Muscle layer of colon (tissue), 2 donors: Measurements from ENCODE around the gene FSTL4.

Experiments used
- H3K27ac ChIP-seq: one replicate; pipeline ENCODE4 v1.7.0; 2013; ENCODE audit warnings: low read depth, mild to moderate bottlenecking, low read length, moderate library complexity
- H3K27me3 ChIP-seq, 2 donors: one replicate each; pipeline ENCODE4 v1.7.0; 2013; ENCODE audit warnings: low read length in 2 of 2, mild to moderate bottlenecking in 2 of 2; ENCODE audit not compliant: insufficient read depth in 2 of 2, control insufficient read depth in 1 of 2
- H3K36me3 ChIP-seq: one replicate; pipeline ENCODE4 v1.7.0; 2013; ENCODE audit warnings: mild to moderate bottlenecking, low read length; ENCODE audit not compliant: insufficient read depth
- H3K4me1 ChIP-seq: one replicate; pipeline ENCODE4 v1.7.0; 2013; ENCODE audit warnings: mild to moderate bottlenecking, low read length; ENCODE audit not compliant: insufficient read depth
- H3K4me3 ChIP-seq, 2 donors: one replicate each; pipeline ENCODE4 v1.7.0; 2013; ENCODE audit warnings: low read length in 2 of 2, low read depth in 1 of 2, mild to moderate bottlenecking in 1 of 2, moderate library complexity in 1 of 2
- H3K9ac ChIP-seq: one replicate; pipeline ENCODE4 v1.7.0; 2013; ENCODE audit warnings: low read length
- H3K9me3 ChIP-seq: one replicate; pipeline ENCODE4 v1.7.0; 2013; ENCODE audit warnings: mild to moderate bottlenecking, low read length
- donor health status: abdominal sarcoma.
- donor health status: Adenocarcinoma of cecum.

FSTL4 gene

GRCh38 chr5:133472829-133473228, 139.5 kb downstream of the FSTL4 start:
- no peak overlapping the region for H3K9ac ChIP-seq
- H3K4me1 ChIP-seq = no peaks in the 10 kb centered on the region
- H3K27me3 ChIP-seq = peaks cover 0 to 7% of the 10 kb centered on the region in 2 donors
- no peak overlapping the region for H3K27ac ChIP-seq
- H3K36me3 ChIP-seq = no peaks in the 10 kb centered on the region
- H3K9me3 ChIP-seq = no peaks in the 10 kb centered on the region
- H3K4me3 ChIP-seq = no peak overlapping the region

GRCh38 chr5:133471699-133472098, 140.6 kb downstream of the FSTL4 start:
- no peak overlapping the region for H3K9ac ChIP-seq
- peaks cover 0 to 7% of the 10 kb centered on the region in 2 donors for H3K27me3 ChIP-seq
- no peaks in the 10 kb centered on the region for H3K4me1 ChIP-seq
- no peak overlapping the region for H3K27ac ChIP-seq
- H3K36me3 ChIP-seq = no peaks in the 10 kb centered on the region
- H3K4me3 ChIP-seq = no peak overlapping the region
- H3K9me3 ChIP-seq = no peaks in the 10 kb centered on the region

- H3K27ac ChIP-seq = no peak overlapping the region
- H3K4me1 ChIP-seq = no peaks in the 10 kb centered on the region
- H3K4me3 ChIP-seq = no peak overlapping the region
- H3K27me3 ChIP-seq = peaks cover 0 to 7% of the 10 kb centered on the region in 2 donors
- H3K36me3 ChIP-seq = no peaks in the 10 kb centered on the region
- H3K9ac ChIP-seq = no peak overlapping the region
- H3K9me3 ChIP-seq = no peaks in the 10 kb centered on the region
Measured at GRCh38 chr5:133470841-133471240, 141.5 kb downstream of the FSTL4 start.

GRCh38 chr5:133469846-133470245, 142.5 kb downstream of the FSTL4 start:
- no peak overlapping the region for H3K9ac ChIP-seq
- H3K4me1 ChIP-seq = no peaks in the 10 kb centered on the region
- no peak overlapping the region for H3K4me3 ChIP-seq
- H3K9me3 ChIP-seq = no peaks in the 10 kb centered on the region
- no peak overlapping the region for H3K27ac ChIP-seq
- peaks cover 0 to 7% of the 10 kb centered on the region in 2 donors for H3K27me3 ChIP-seq
- H3K36me3 ChIP-seq = no peaks in the 10 kb centered on the region

- Histone ChIP-seq H3K27me3 (peaks cover 0 to 7% of the 10 kb centered on the region in 2 donors), H3K4me1 (no peaks in the 10 kb centered on the region), H3K27ac (no peak overlapping the region), H3K9ac (no peak overlapping the region), H3K36me3 (no peaks in the 10 kb centered on the region), H3K4me3 (no peak overlapping the region), H3K9me3 (no peaks in the 10 kb centered on the region)
Measured at GRCh38 chr5:133469252-133469651, 143.1 kb downstream of the FSTL4 start.

GRCh38 chr5:133468596-133468995, 143.7 kb downstream of the FSTL4 start:
- Histone ChIP-seq H3K9ac (no peak overlapping the region), H3K4me3 (no peak overlapping the region), H3K9me3 (no peaks in the 10 kb centered on the region), H3K4me1 (no peaks in the 10 kb centered on the region), H3K27ac (no peak overlapping the region), H3K27me3 (peaks cover 0 to 7% of the 10 kb centered on the region in 2 donors), H3K36me3 (no peaks in the 10 kb centered on the region)

- no peaks in the 10 kb centered on the region for H3K9me3 ChIP-seq
- peaks cover 0 to under 1% of the 10 kb centered on the region in 2 donors for H3K27me3 ChIP-seq
- no peak overlapping the region for H3K4me3 ChIP-seq
- H3K36me3 ChIP-seq = no peaks in the 10 kb centered on the region
- H3K27ac ChIP-seq = no peak overlapping the region
- no peak overlapping the region for H3K9ac ChIP-seq
- no peaks in the 10 kb centered on the region for H3K4me1 ChIP-seq
Measured at GRCh38 chr5:133467826-133468463, 144.4 kb downstream of the FSTL4 start.

- no peak overlapping the region for H3K9ac ChIP-seq
- H3K4me1 ChIP-seq = no peaks in the 10 kb centered on the region
- H3K27ac ChIP-seq = no peak overlapping the region
- H3K9me3 ChIP-seq = no peaks in the 10 kb centered on the region
- H3K36me3 ChIP-seq = no peaks in the 10 kb centered on the region
- H3K27me3 ChIP-seq = no peaks in the 10 kb centered on the region
- no peak overlapping the region for H3K4me3 ChIP-seq
Measured at GRCh38 chr5:133467335-133467779, 145.0 kb downstream of the FSTL4 start.

GRCh38 chr5:133466556-133467334, 145.6 kb downstream of the FSTL4 start:
- no peak overlapping the region for H3K9ac ChIP-seq
- H3K4me3 ChIP-seq = no peak overlapping the region
- no peaks in the 10 kb centered on the region for H3K36me3 ChIP-seq
- no peaks in the 10 kb centered on the region for H3K27me3 ChIP-seq
- no peaks in the 10 kb centered on the region for H3K4me1 ChIP-seq
- no peaks in the 10 kb centered on the region for H3K9me3 ChIP-seq
- H3K27ac ChIP-seq = no peak overlapping the region

GRCh38 chr5:133464013-133464412, 148.3 kb downstream of the FSTL4 start:
- no peak overlapping the region for H3K9ac ChIP-seq
- no peak overlapping the region for H3K27ac ChIP-seq

GRCh38 chr5:133461796-133462516, 150.4 kb downstream of the FSTL4 start:
- H3K4me3 ChIP-seq = no peak overlapping the region
- no peaks in the 10 kb centered on the region for H3K36me3 ChIP-seq
- no peak overlapping the region for H3K9ac ChIP-seq
- H3K4me1 ChIP-seq = no peaks in the 10 kb centered on the region
- H3K27ac ChIP-seq = no peak overlapping the region
- no peaks in the 10 kb centered on the region for H3K9me3 ChIP-seq
- no peaks in the 10 kb centered on the region for H3K27me3 ChIP-seq

More at GRCh38 chr5:133464013-133464412, 148.3 kb downstream of the FSTL4 start:
- H3K27me3 ChIP-seq = no peaks in the 10 kb centered on the region
- H3K36me3 ChIP-seq = no peaks in the 10 kb centered on the region
- H3K4me1 ChIP-seq = no peaks in the 10 kb centered on the region
- no peak overlapping the region for H3K4me3 ChIP-seq
- H3K9me3 ChIP-seq = no peaks in the 10 kb centered on the region
